A549 (cell line): Measurements from ENCODE around the gene CDC14C. TPM values are rescaled to one million over a fixed set of nuclear protein-coding genes. Genes with fewer than 3 reads are reported as not detected.

Source experiments
- ATAC-seq, 2 experiments: fragments of 200-7000 bp in 1 of 2; fragments of >200 bp in 1 of 2; cut with Nextera tagmentation in 1 of 2; cut with Tn5 transposase in 1 of 2; 3 replicates each; pipeline versions ENCODE4 v1.8.0 to v1.9.1; 2018 to 2020; ENCODE audit warnings: mild to moderate bottlenecking in 1 of 2, moderate library complexity in 1 of 2
- CTCF ChIA-PET: fragments of 300-600 bp; sonication (Branson Sonifier 250); formaldehyde crosslinking; extraction: SDS; loops from one replicate; lab custom pipeline; 2021; ENCODE audit warnings: antibody characterized with exemption, inconsistent platforms; lab: Yijun Ruan, JAX
- POLR2A ChIA-PET: fragments of 350-600 bp; formaldehyde crosslinking; extraction: SDS; loops from one replicate; lab custom pipeline; 2021; ENCODE audit warnings: antibody characterized with exemption, inconsistent platforms; lab: Yijun Ruan, JAX
- DNase-seq, 2 experiments: peaks; one replicate each; pipeline versions ENCODE4 v3.0.0 to v3.0.0-alpha.2; 2011 to 2016; ENCODE audit warnings: low read depth in 1 of 2, low spot score in 1 of 2
- FAIRE-seq: peaks from 2 replicates; lab custom pipeline; 2011; peaks lifted over from hg19 to GRCh38; lab: Jason Lieb, UNC
- H3K27ac ChIP-seq, 2 experiments: fragments of >200 bp; sonication (Bioruptor Twin); formaldehyde crosslinking; 3 replicates each; pipeline ENCODE4 v1.5.1; 2016 to 2017
- H3K4me1 ChIP-seq: fragments of >200 bp; sonication (Bioruptor Twin); formaldehyde crosslinking; 3 replicates; pipeline ENCODE4 v1.6.1; 2016
- H3K4me2 ChIP-seq: fragments of >200 bp; sonication (Bioruptor Twin); formaldehyde crosslinking; 3 replicates; pipeline ENCODE4 v1.6.1; 2016
- H3K4me3 ChIP-seq: fragments of >200 bp; sonication (Bioruptor Twin); formaldehyde crosslinking; 3 replicates; pipeline ENCODE4 v1.5.1; 2016
- H3K9me3 ChIP-seq: fragments of >200 bp; sonication (Bioruptor Twin); formaldehyde crosslinking; 3 replicates; pipeline ENCODE4 v1.6.1; 2016
- BHLHE40 ChIP-seq: IDR thresholded peaks from 2 replicates; pipeline ENCODE4 v1.6.1; 2012; ENCODE audit warnings: low read depth, low read length, inconsistent platforms
- CBX2 ChIP-seq: fragments of 200-600 bp; sonication (generic); IDR thresholded peaks from 2 replicates; pipeline ENCODE4 v1.6.1; 2016; ENCODE audit warnings: low read depth, mild to moderate bottlenecking, borderline replicate concordance
- CHD2 ChIP-seq: fragments of 150-350 bp; IDR thresholded peaks from 2 replicates; pipeline ENCODE4 v1.6.1; 2014; ENCODE audit warnings: low read length; ENCODE audit not compliant: partially characterized antibody
- CHD4 ChIP-seq: fragments of 200-600 bp; sonication (generic); IDR thresholded peaks from 2 replicates; pipeline ENCODE4 v1.6.1; 2016; ENCODE audit warnings: antibody characterized with exemption, mild to moderate bottlenecking, borderline replicate concordance
- E2F6 ChIP-seq: IDR thresholded peaks from 2 replicates; pipeline ENCODE4 v1.6.1; 2012; ENCODE audit warnings: low read depth, borderline replicate concordance
- EHF ChIP-seq: fragments of 250-450 bp; sonication (Bioruptor Pico); IDR thresholded peaks from 2 replicates; pipeline ENCODE4 v1.5.0; 2020; ENCODE audit warnings: mild to moderate bottlenecking
- EP300 ChIP-seq, 2 experiments: fragments of >200 bp; sonication (Bioruptor Twin); formaldehyde crosslinking; IDR thresholded peaks; 2 replicates in 1 of 2; 3 replicates in 1 of 2; pipeline ENCODE4 v1.6.1; 2016 to 2017
- ESRRA ChIP-seq: fragments of 150-350 bp; IDR thresholded peaks from 2 replicates; pipeline ENCODE4 v1.6.1; 2014; ENCODE audit warnings: mild to moderate bottlenecking, low read length, borderline replicate concordance
- FOSL2 ChIP-seq, 2 experiments: fragments of 450-650 bp in 1 of 2; fragments of >200 bp in 1 of 2; sonication (Bioruptor Twin) in 1 of 2; formaldehyde crosslinking; IDR thresholded peaks; 2 replicates each; pipeline versions ENCODE4 v1.5.0 to v1.6.1; 2016 to 2020; ENCODE audit warnings: mild to moderate bottlenecking in 1 of 2, moderate library complexity in 1 of 2
- FOXS1 ChIP-seq: fragments of 250-450 bp; sonication (Bioruptor Pico); IDR thresholded peaks from 2 replicates; pipeline ENCODE4 v1.5.0; 2020; ENCODE audit warnings: mild to moderate bottlenecking, moderate library complexity
- HDAC2 ChIP-seq: fragments of 200-600 bp; sonication (generic); IDR thresholded peaks from 2 replicates; pipeline ENCODE4 v1.6.1; 2016
- HEYL ChIP-seq: fragments of 250-450 bp; sonication (Bioruptor Pico); IDR thresholded peaks from 2 replicates; pipeline ENCODE4 v1.8.0; 2021; ENCODE audit warnings: mild to moderate bottlenecking, moderate library complexity
- HOXA7 ChIP-seq: fragments of 250-450 bp; sonication (Bioruptor Pico); IDR thresholded peaks from 2 replicates; pipeline ENCODE4 v1.5.0; 2020; ENCODE audit warnings: mild to moderate bottlenecking, moderate library complexity
- JUN ChIP-seq, 2 experiments: fragments of >200 bp; sonication (Bioruptor Twin); formaldehyde crosslinking; IDR thresholded peaks; 2 replicates in 1 of 2; 3 replicates in 1 of 2; pipeline ENCODE4 v1.6.1; 2016 to 2017
- JUNB ChIP-seq: fragments of >200 bp; sonication (Bioruptor Twin); formaldehyde crosslinking; IDR thresholded peaks from 2 replicates; pipeline ENCODE4 v1.6.1; 2016
- MAX ChIP-seq: IDR thresholded peaks from 2 replicates; pipeline ENCODE4 v1.6.1; 2012
- NFE2L2 ChIP-seq: fragments of 150-350 bp; conservative IDR thresholded peaks from 2 replicates; pipeline ENCODE4 v1.6.1; 2014; ENCODE audit warnings: low read length
- NPAS2 ChIP-seq: fragments of 250-450 bp; sonication (Bioruptor Pico); IDR thresholded peaks from 2 replicates; pipeline ENCODE4 v1.8.0; 2022; ENCODE audit warnings: mild to moderate bottlenecking, moderate library complexity, borderline replicate concordance
- NR3C1 ChIP-seq: fragments of >200 bp; sonication (Bioruptor Twin); formaldehyde crosslinking; IDR thresholded peaks from 3 replicates; pipeline ENCODE4 v1.6.1; 2017
- POLR2AphosphoS2 ChIP-seq: conservative IDR thresholded peaks from 2 replicates; pipeline ENCODE4 v1.6.1; 2012; ENCODE audit warnings: low read length, improper control_type of control experiment, inconsistent platforms
- SMC3 ChIP-seq: fragments of >200 bp; sonication (Bioruptor Twin); formaldehyde crosslinking; IDR thresholded peaks from 3 replicates; pipeline ENCODE4 v1.6.1; 2018; ENCODE audit warnings: inconsistent platforms
- SREBF2 ChIP-seq: fragments of 450-650 bp; IDR thresholded peaks from 2 replicates; pipeline ENCODE4 v1.6.1; 2014; ENCODE audit warnings: mild to moderate bottlenecking, moderate library complexity
- TFCP2L1 ChIP-seq: fragments of 250-450 bp; sonication (Bioruptor Pico); IDR thresholded peaks from 2 replicates; pipeline ENCODE4 v1.5.0; 2021; ENCODE audit warnings: mild to moderate bottlenecking
- ZNF302 ChIP-seq: fragments of 250-450 bp; sonication (Bioruptor Pico); IDR thresholded peaks from 2 replicates; pipeline ENCODE4 v1.9.0; 2021; ENCODE audit warnings: inconsistent platforms, mild to moderate bottlenecking, moderate library complexity
- WGBS: methylation state at CpG from one replicate; pipeline ENCODE4 v1.1.6; 2017; ENCODE audit errors: missing lambda C conversion rate; 5-methylcytosine and 5-hydroxymethylcytosine counted together
- polyA plus RNA-seq, 4 experiments: library from polyadenylated mRNA; depleted of rRNA in 3 of 4; stranded (reverse); fragments of >200 nt; fragmentation: RNase III in 1 of 4; extraction: RNeasy Plus Mini Kit Qiagen cat#74134 plus additional on column Dnase treatment in 1 of 4; gene quantifications; 2 replicates in 3 of 4; 3 replicates in 1 of 4; pipeline ENCODE4 v1.2.3, GENCODE V29; 2011 to 2017

CDC14C gene
- polyA plus RNA-seq, 2 of the 4 experiments (the other 2 are of a cell fraction), result 0.06 TPM

- FAIRE-seq (no peak), ATAC-seq (no peak), DNase-seq (no peak)
- WGBS, result 2% methylated on average over 2 of the region's 2 CpGs
- TF ChIP-seq POLR2AphosphoS2 (no peak), CHD4 (no peak), HDAC2 (no peak), NFE2L2 (no peak)
- ChIA-PET POLR2A (no interaction called here), CTCF (no interaction called here)
- Histone ChIP-seq H3K4me2 (no peak overlapping the region), H3K4me3 (no peak overlapping the region), H3K9me3 (no peaks in the 10 kb centered on the region), H3K27ac (no peak overlapping the region), H3K4me1 (no peaks in the 10 kb centered on the region)
These were observed 8.0 kb downstream of the CDC14C start for GRCh38 chr7:48932126-48932910.

DNA sequence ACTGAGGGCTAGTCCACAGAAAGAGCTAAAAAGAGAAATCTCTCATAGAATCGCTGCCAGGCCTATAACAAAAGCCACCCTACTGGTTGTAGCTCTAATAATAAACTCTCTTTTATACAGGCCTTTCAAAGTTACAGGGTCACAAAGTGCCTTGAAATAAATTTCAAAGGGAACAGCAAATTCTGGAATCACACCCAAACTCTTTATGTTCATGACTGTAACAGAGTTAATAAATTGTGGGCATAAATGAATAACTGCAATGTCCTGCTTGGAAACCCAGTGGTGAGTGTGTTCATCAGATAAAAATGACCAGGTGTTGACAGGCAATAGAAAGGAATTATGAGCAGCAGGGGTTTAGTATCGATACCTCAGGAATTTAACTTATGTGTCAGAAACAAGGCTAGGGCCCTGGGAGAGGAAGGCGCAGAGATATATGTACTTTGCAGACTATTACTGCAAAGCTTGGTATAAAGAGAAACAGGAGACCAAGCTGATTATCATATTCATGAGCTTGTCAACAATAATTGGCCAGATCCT is 9.3 kb downstream of the CDC14C start:
- Histone ChIP-seq H3K9me3 (no peaks in the 10 kb centered on the region), H3K4me1 (no peaks in the 10 kb centered on the region), H3K4me3 (no peak overlapping the region)
- TF ChIP-seq ZNF302 (CRISPR knock-in tag) (no peak), CHD2 (no peak)
- TF ChIP-seq, all 56 proteins: peak for 0
- Histone ChIP-seq H3K27ac (no peak overlapping the region), H3K4me2 (no peak overlapping the region)
- WGBS, result 27% methylated on average over 3 of the region's 3 CpGs
- no peak for DNase-seq
- ChIA-PET CTCF (no interaction called here), POLR2A (no interaction called here)
- FAIRE-seq, result no peak
- no peak for ATAC-seq

- Histone ChIP-seq H3K27ac (no peak overlapping the region), H3K4me3 (no peak overlapping the region), H3K4me1 (no peaks in the 10 kb centered on the region), H3K4me2 (no peak overlapping the region), H3K9me3 (no peaks in the 10 kb centered on the region)
- ATAC-seq (no peak), FAIRE-seq (no peak), DNase-seq (no peak)
- ChIA-PET CTCF (interaction anchor here (1.0 kb wide), 1 partner anchor 16 kb away, joined by 3 read pairs; no protein-coding TSS in a partner anchor), POLR2A (no interaction called here)
- TF ChIP-seq SMC3 (no peak), JUNB (no peak)
- WGBS, result 29% methylated on average over 3 of the region's 4 CpGs
These were observed 14.4 kb downstream of the CDC14C start for GRCh38 chr7:48938539-48939295.

GRCh38 chr7:48943279-48943990 is 19.1 kb downstream of the CDC14C start:
- TF ChIP-seq ESRRA (no peak), E2F6 (no peak), EP300 (IDR thresholded peaks at IDR 0.05) (no peak), NPAS2 (CRISPR knock-in tag) (no peak), NR3C1 (no peak), BHLHE40 (no peak), FOXS1 (CRISPR knock-in tag) (no peak), HOXA7 (CRISPR knock-in tag) (no peak), NFE2L2 (no peak), MAX (no peak), CBX2 (no peak), HEYL (no peak), EHF (CRISPR knock-in tag) (no peak), CHD4 (no peak), JUN (IDR thresholded peaks at IDR 0.05) (no peak), SREBF2 (no peak), TFCP2L1 (CRISPR knock-in tag) (no peak), FOSL2 (IDR thresholded peaks at IDR 0.05) (no peak), FOSL2 (CRISPR knock-in tag; IDR thresholded peaks at IDR 0.05) (no peak)
- TF ChIP-seq, all 56 proteins: peak for 0
- no peak for DNase-seq
- no peak for FAIRE-seq
- Histone ChIP-seq H3K4me2 (no peak overlapping the region), H3K4me3 (no peak overlapping the region), H3K4me1 (no peaks in the 10 kb centered on the region), H3K9me3 (no peaks in the 10 kb centered on the region), H3K27ac (no peak overlapping the region)
- POLR2A ChIA-PET, result no interaction called here
- CTCF ChIA-PET, result no interaction called here
- 37% methylated on average over 3 of the region's 3 CpGs for WGBS
- ATAC-seq, result no peak
